Upper lobe of left lung (tissue), 4 donors: Measurements from ENCODE around the gene OPRD1.

Experiments used
- CTCF ChIP-seq, 6 experiments: fragments of 450-650 bp in 4 of 6; fragments of 200-600 bp in 2 of 6; sonication (generic) in 2 of 6; IDR thresholded peaks; one replicate each; pipeline ENCODE4 v1.5.1; 2016 to 2019; ENCODE audit warnings: antibody characterized with exemption in 6 of 6
- EP300 ChIP-seq, 4 donors: sonication (generic); formaldehyde crosslinking; IDR thresholded peaks; one replicate each; pipeline ENCODE4 v1.5.1; 2017; ENCODE audit warnings: antibody characterized with exemption in 4 of 4, control low read depth in 2 of 4
- POLR2AphosphoS5 ChIP-seq, 2 donors: sonication (generic); formaldehyde crosslinking; IDR thresholded peaks; one replicate each; pipeline ENCODE4 v1.5.1; 2017; ENCODE audit warnings: antibody characterized with exemption in 2 of 2

GRCh38 chr1:28899267-28899666, 87.3 kb downstream of the OPRD1 start:
- TF ChIP-seq CTCF (IDR thresholded peaks at IDR 0.05) (no peak), POLR2AphosphoS5 (IDR thresholded peaks at IDR 0.05) (no peak), EP300 (IDR thresholded peaks at IDR 0.05) (no peak)
